ENCODE measurements around the gene DNASE1.
A peak's percentile ranks its signal among the peaks of the same experiment; 100 is the strongest.

Gene DNASE1

GRCh38 chr16:3612510-3613466 lies 41.7 kb upstream of the DNASE1 start:
- H3K9ac ChIP-seq (ENCODE audit: low read depth in 1 of 2, low read length in 2 of 2) = peak overlapping the region in 1 of 2 donors; percentile 10

GRCh38 chr16:3618769-3619141 lies 35.7 kb upstream of the DNASE1 start:
- no peak overlapping the region for H3K27ac ChIP-seq (ENCODE audit: low read depth, low read length)
- peaks cover 4 to 8% of the 10 kb centered on the region in 2 donors for H3K4me1 ChIP-seq (ENCODE audit: control insufficient read depth in 1 of 2, insufficient read depth in 2 of 2, low read length in 2 of 2)
- H3K36me3 ChIP-seq (ENCODE audit: control insufficient read depth in 1 of 2, insufficient read depth in 2 of 2, low read length in 2 of 2) = peaks cover 0 to 5% of the 10 kb centered on the region in 2 donors
- H3K27me3 ChIP-seq (ENCODE audit: control insufficient read depth in 1 of 2, insufficient read depth in 2 of 2, low read length in 2 of 2) = no peaks in the 10 kb centered on the region
- H3K9ac ChIP-seq (ENCODE audit: low read depth in 1 of 2, low read length in 2 of 2) = no peak overlapping the region
- H3K4me3 ChIP-seq (ENCODE audit: low read depth in 1 of 2, low read length in 2 of 2) = no peak overlapping the region
- no peaks in the 10 kb centered on the region for H3K9me3 ChIP-seq (ENCODE audit: control insufficient read depth in 1 of 2, low read length in 2 of 2)

More at GRCh38 chr16:3612510-3613466, 41.7 kb upstream of the DNASE1 start:
- peaks cover 29 to 31% of the 10 kb centered on the region in 2 donors for H3K4me1 ChIP-seq (ENCODE audit: control insufficient read depth in 1 of 2, insufficient read depth in 2 of 2, low read length in 2 of 2)
- no peaks in the 10 kb centered on the region for H3K27me3 ChIP-seq (ENCODE audit: control insufficient read depth in 1 of 2, insufficient read depth in 2 of 2, low read length in 2 of 2)
- H3K27ac ChIP-seq (ENCODE audit: low read depth, low read length) = no peak overlapping the region
- peaks cover 0 to 5% of the 10 kb centered on the region in 2 donors for H3K36me3 ChIP-seq (ENCODE audit: control insufficient read depth in 1 of 2, insufficient read depth in 2 of 2, low read length in 2 of 2)
- H3K4me3 ChIP-seq (ENCODE audit: low read depth in 1 of 2, low read length in 2 of 2) = peak overlapping the region; percentile 57 to 84
- no peaks in the 10 kb centered on the region for H3K9me3 ChIP-seq (ENCODE audit: control insufficient read depth in 1 of 2, low read length in 2 of 2)

- Histone ChIP-seq H3K27me3 (ENCODE audit: control insufficient read depth in 1 of 2, insufficient read depth in 2 of 2, low read length in 2 of 2) (no peaks in the 10 kb centered on the region), H3K4me1 (ENCODE audit: control insufficient read depth in 1 of 2, insufficient read depth in 2 of 2, low read length in 2 of 2) (peaks cover 0 to 4% of the 10 kb centered on the region in 2 donors), H3K9ac (ENCODE audit: low read depth in 1 of 2, low read length in 2 of 2) (no peak overlapping the region)
Measured at GRCh38 chr16:3623642-3624041, 30.8 kb upstream of the DNASE1 start.

GRCh38 chr16:3625331-3625730 lies 29.2 kb upstream of the DNASE1 start:
- Histone ChIP-seq H3K4me3 (ENCODE audit: low read depth in 1 of 2, low read length in 2 of 2) (no peak overlapping the region), H3K27ac (ENCODE audit: low read depth, low read length) (no peak overlapping the region), H3K4me1 (ENCODE audit: control insufficient read depth in 1 of 2, insufficient read depth in 2 of 2, low read length in 2 of 2) (peaks cover 0 to 4% of the 10 kb centered on the region in 2 donors), H3K9ac (ENCODE audit: low read depth in 1 of 2, low read length in 2 of 2) (no peak overlapping the region), H3K27me3 (ENCODE audit: control insufficient read depth in 1 of 2, insufficient read depth in 2 of 2, low read length in 2 of 2) (no peaks in the 10 kb centered on the region), H3K36me3 (ENCODE audit: control insufficient read depth in 1 of 2, insufficient read depth in 2 of 2, low read length in 2 of 2) (no peaks in the 10 kb centered on the region), H3K9me3 (ENCODE audit: control insufficient read depth in 1 of 2, low read length in 2 of 2) (no peaks in the 10 kb centered on the region)

More at GRCh38 chr16:3623642-3624041, 30.8 kb upstream of the DNASE1 start:
- Histone ChIP-seq H3K4me3 (ENCODE audit: low read depth in 1 of 2, low read length in 2 of 2) (no peak overlapping the region), H3K9me3 (ENCODE audit: control insufficient read depth in 1 of 2, low read length in 2 of 2) (no peaks in the 10 kb centered on the region), H3K27ac (ENCODE audit: low read depth, low read length) (no peak overlapping the region), H3K36me3 (ENCODE audit: control insufficient read depth in 1 of 2, insufficient read depth in 2 of 2, low read length in 2 of 2) (no peaks in the 10 kb centered on the region)

GRCh38 chr16:3625911-3626732 lies 28.4 kb upstream of the DNASE1 start:
- no peaks in the 10 kb centered on the region for H3K36me3 ChIP-seq (ENCODE audit: control insufficient read depth in 1 of 2, insufficient read depth in 2 of 2, low read length in 2 of 2)
- H3K27ac ChIP-seq (ENCODE audit: low read depth, low read length) = no peak overlapping the region
- H3K4me1 ChIP-seq (ENCODE audit: control insufficient read depth in 1 of 2, insufficient read depth in 2 of 2, low read length in 2 of 2) = peaks cover 0 to 4% of the 10 kb centered on the region in 2 donors
- no peaks in the 10 kb centered on the region for H3K9me3 ChIP-seq (ENCODE audit: control insufficient read depth in 1 of 2, low read length in 2 of 2)
- no peak overlapping the region for H3K4me3 ChIP-seq (ENCODE audit: low read depth in 1 of 2, low read length in 2 of 2)
- no peaks in the 10 kb centered on the region for H3K27me3 ChIP-seq (ENCODE audit: control insufficient read depth in 1 of 2, insufficient read depth in 2 of 2, low read length in 2 of 2)
- H3K9ac ChIP-seq (ENCODE audit: low read depth in 1 of 2, low read length in 2 of 2) = no peak overlapping the region

GRCh38 chr16:3637371-3637923 lies 17.0 kb upstream of the DNASE1 start:
- Histone ChIP-seq H3K27ac (ENCODE audit: low read depth, low read length) (no peak overlapping the region), H3K4me1 (ENCODE audit: control insufficient read depth in 1 of 2, insufficient read depth in 2 of 2, low read length in 2 of 2) (peaks cover 35 to 42% of the 10 kb centered on the region in 2 donors), H3K36me3 (ENCODE audit: control insufficient read depth in 1 of 2, insufficient read depth in 2 of 2, low read length in 2 of 2) (peaks cover 0 to 12% of the 10 kb centered on the region in 2 donors), H3K9ac (ENCODE audit: low read depth in 1 of 2, low read length in 2 of 2) (no peak overlapping the region), H3K27me3 (ENCODE audit: control insufficient read depth in 1 of 2, insufficient read depth in 2 of 2, low read length in 2 of 2) (no peaks in the 10 kb centered on the region), H3K4me3 (ENCODE audit: low read depth in 1 of 2, low read length in 2 of 2) (peak overlapping the region; percentile 2 to 17), H3K9me3 (ENCODE audit: control insufficient read depth in 1 of 2, low read length in 2 of 2) (no peaks in the 10 kb centered on the region)

- Histone ChIP-seq H3K4me1 (ENCODE audit: control insufficient read depth in 1 of 2, insufficient read depth in 2 of 2, low read length in 2 of 2) (peaks cover 38 to 50% of the 10 kb centered on the region in 2 donors), H3K4me3 (ENCODE audit: low read depth in 1 of 2, low read length in 2 of 2) (no peak overlapping the region), H3K27me3 (ENCODE audit: control insufficient read depth in 1 of 2, insufficient read depth in 2 of 2, low read length in 2 of 2) (no peaks in the 10 kb centered on the region), H3K9me3 (ENCODE audit: control insufficient read depth in 1 of 2, low read length in 2 of 2) (no peaks in the 10 kb centered on the region), H3K36me3 (ENCODE audit: control insufficient read depth in 1 of 2, insufficient read depth in 2 of 2, low read length in 2 of 2) (peaks cover 0 to 12% of the 10 kb centered on the region in 2 donors), H3K9ac (ENCODE audit: low read depth in 1 of 2, low read length in 2 of 2) (no peak overlapping the region), H3K27ac (ENCODE audit: low read depth, low read length) (no peak overlapping the region)
Measured at GRCh38 chr16:3638916-3639644, 15.4 kb upstream of the DNASE1 start.

GRCh38 chr16:3640207-3640606 lies 14.3 kb upstream of the DNASE1 start:
- H3K9ac ChIP-seq (ENCODE audit: low read depth in 1 of 2, low read length in 2 of 2) = no peak overlapping the region
- H3K9me3 ChIP-seq (ENCODE audit: control insufficient read depth in 1 of 2, low read length in 2 of 2) = no peaks in the 10 kb centered on the region
- H3K27ac ChIP-seq (ENCODE audit: low read depth, low read length) = no peak overlapping the region
- H3K4me3 ChIP-seq (ENCODE audit: low read depth in 1 of 2, low read length in 2 of 2) = no peak overlapping the region
- peaks cover 40 to 50% of the 10 kb centered on the region in 2 donors for H3K4me1 ChIP-seq (ENCODE audit: control insufficient read depth in 1 of 2, insufficient read depth in 2 of 2, low read length in 2 of 2)
- H3K36me3 ChIP-seq (ENCODE audit: control insufficient read depth in 1 of 2, insufficient read depth in 2 of 2, low read length in 2 of 2) = peaks cover 0 to 12% of the 10 kb centered on the region in 2 donors
- H3K27me3 ChIP-seq (ENCODE audit: control insufficient read depth in 1 of 2, insufficient read depth in 2 of 2, low read length in 2 of 2) = no peaks in the 10 kb centered on the region

- Histone ChIP-seq H3K9ac (ENCODE audit: low read depth in 1 of 2, low read length in 2 of 2) (no peak overlapping the region), H3K9me3 (ENCODE audit: control insufficient read depth in 1 of 2, low read length in 2 of 2) (no peaks in the 10 kb centered on the region), H3K4me1 (ENCODE audit: control insufficient read depth in 1 of 2, insufficient read depth in 2 of 2, low read length in 2 of 2) (peaks cover 46 to 56% of the 10 kb centered on the region in 2 donors), H3K27ac (ENCODE audit: low read depth, low read length) (no peak overlapping the region), H3K27me3 (ENCODE audit: control insufficient read depth in 1 of 2, insufficient read depth in 2 of 2, low read length in 2 of 2) (no peaks in the 10 kb centered on the region), H3K4me3 (ENCODE audit: low read depth in 1 of 2, low read length in 2 of 2) (no peak overlapping the region), H3K36me3 (ENCODE audit: control insufficient read depth in 1 of 2, insufficient read depth in 2 of 2, low read length in 2 of 2) (peaks cover 0 to 12% of the 10 kb centered on the region in 2 donors)
Measured at GRCh38 chr16:3640632-3641501, 13.6 kb upstream of the DNASE1 start.

Measured in duodenal mucosa (tissue), 2 donors.